ENCODE results near the gene KCNIP1.
"Not testable (repeated sequence)": the region's sequence is repeated elsewhere in the genome, so short reads cannot be mapped to it uniquely, and the experiment has no call there.

The KCNIP1 gene

DNA sequence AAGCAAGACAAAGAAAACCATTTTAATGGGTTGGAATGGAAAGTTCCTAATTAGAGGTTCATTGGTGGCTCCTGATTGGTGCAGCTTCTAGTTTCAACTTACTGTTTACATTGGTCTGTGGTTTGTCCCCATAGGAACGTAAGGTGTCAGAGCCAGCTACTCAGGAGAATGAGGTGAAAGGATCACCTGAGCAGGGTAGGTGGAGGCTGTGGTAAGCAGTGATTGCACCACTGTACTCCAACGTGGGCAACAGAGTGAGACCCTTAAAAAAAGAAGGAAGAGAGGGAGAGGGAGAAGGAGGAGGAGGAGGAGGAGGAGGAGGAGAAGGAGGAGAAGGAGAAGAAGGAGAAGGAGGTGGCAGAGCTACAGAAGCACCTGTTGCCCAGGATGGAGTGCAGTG, 30.4 kb downstream of the KCNIP1 start:
- in situ Hi-C loops (cut with HindIII; ENCODE audit: low sequenced_read_pairs): no loop called here

DNA sequence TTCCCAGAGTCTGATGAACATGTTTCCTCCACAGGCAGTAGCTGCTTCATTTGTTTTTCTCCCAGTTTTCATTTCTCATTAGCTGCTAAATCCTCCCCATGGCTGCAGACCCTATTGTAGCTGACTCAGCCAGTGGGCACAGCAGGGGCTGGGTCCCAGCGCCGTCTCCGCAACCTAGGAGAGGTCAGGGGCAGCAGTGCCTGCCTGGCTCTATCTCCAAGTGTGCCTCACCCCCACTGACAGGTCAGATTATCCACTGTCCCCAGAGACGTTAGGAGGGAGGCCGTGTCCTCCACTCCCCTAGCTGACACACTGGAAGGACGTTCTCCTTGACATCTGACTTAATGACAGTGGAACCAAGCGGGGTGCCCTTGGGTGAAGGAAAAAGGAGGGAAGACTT, 31.1 kb downstream of the KCNIP1 start:
- in situ Hi-C loops (cut with HindIII; ENCODE audit: low sequenced_read_pairs): no loop called here

DNA sequence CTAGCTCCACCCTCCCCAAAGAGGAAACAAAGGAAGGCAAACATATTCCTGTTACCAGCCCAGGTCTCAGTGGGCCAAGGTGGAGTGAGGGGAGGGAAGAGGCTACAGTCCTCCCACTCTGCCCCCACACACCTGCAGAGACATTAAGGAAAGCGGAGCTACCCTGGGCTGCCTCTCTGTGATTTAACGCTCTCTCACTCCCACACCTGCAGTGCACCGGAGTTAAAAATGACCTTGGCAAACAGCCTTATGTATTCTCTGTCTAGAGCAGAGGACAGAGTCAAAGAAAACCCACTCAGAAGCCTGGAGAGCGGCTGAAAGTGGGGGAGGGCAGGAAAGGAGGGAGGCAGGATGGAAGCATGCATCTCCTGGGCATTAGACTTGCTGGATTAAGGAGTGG, 32.7 kb downstream of the KCNIP1 start:
- in situ Hi-C loops (cut with HindIII; ENCODE audit: low sequenced_read_pairs): no loop called here

DNA sequence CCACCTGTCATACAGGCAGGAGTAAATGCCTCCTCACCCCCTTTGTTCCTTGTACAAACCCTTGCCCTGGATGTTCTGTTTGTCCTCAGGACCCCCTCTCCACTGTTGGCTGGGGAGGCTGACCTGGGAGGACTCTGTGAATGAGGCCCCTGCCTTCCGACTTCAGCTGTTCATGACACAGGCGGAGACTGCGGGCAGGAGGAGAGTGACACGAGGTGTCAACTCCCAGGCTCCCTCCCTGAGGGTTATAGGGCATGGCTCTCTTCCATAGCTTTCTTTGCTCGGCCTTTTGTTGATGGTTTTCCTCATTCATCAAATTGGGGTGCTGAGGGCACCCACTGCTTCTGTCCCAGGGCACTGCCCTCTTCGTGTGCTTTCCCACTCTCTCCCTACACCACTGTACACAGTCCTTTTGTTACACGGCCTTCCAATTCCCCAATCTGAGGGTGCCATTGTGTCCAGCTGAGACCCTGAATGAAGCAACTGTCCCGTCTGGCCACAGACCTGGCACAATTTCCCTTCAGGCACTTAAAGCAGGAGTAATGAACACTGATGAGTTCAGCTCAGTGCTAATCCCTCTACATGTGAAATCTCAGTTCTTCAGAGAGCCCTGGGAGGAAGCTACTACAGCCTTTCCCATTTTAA, 33.8 kb downstream of the KCNIP1 start:
- in situ Hi-C loops (cut with HindIII; ENCODE audit: low sequenced_read_pairs): no loop called here

DNA sequence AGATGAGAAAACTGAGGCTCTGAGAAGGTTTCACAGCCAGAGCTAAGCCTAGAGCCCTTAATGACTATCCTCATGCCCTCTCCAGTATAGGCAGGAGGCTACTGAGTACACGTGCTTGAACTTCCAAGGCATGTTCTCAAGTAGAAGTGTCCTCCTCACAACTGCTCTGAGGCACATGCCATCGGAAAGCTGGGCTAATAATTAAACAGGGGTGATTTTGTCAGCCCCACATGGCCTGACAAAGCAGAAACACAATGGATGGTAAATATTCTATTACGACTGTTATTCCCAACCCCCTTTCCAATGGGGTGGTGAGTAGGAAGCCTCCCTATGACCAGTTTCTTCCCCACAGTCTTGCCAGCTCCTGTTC, 34.3 kb downstream of the KCNIP1 start:
- in situ Hi-C loops (cut with HindIII; ENCODE audit: low sequenced_read_pairs): no loop called here

DNA sequence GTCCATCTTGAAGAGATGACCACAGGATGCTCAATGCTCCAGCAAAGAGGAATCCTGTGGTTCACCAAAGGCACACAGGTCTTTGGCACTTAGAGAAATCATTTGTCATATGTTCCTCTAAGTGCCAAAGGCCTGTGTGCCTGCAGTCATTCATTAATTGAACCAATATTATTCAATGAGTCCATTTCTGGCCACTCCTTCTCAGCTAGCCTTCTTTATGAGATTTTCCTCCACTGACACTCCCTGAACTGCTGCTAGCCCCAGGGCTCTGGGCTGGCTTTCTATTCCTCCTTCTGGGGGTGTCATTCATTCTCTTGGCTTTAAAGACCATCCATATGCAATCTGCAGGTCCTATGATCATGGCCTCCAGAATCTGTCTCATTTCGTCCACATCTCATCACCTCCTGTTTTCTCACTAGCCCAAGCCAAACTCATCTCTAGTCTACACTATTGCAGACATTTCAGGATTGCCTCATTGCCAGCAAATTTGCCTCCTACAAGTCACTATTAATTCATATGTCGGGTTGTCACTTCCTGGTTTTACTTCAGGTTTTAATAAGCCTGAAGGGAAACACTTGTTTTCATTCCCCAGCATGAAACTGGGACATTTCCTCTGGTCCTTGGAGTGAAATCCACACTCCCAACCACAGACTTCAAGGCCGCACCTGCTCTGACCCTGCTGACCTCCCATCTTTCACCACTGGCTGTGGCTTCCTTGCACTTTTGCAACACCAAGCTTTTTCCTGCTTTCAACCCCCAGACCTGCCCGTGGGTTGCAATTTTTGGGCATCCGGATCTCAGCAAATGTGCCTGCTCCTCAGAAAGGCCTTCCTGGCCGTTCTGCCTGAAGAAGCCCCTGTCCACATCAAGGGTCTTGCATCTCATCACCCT, 35.1 kb downstream of the KCNIP1 start:
- in situ Hi-C loops (cut with HindIII; ENCODE audit: low sequenced_read_pairs): no loop called here

DNA sequence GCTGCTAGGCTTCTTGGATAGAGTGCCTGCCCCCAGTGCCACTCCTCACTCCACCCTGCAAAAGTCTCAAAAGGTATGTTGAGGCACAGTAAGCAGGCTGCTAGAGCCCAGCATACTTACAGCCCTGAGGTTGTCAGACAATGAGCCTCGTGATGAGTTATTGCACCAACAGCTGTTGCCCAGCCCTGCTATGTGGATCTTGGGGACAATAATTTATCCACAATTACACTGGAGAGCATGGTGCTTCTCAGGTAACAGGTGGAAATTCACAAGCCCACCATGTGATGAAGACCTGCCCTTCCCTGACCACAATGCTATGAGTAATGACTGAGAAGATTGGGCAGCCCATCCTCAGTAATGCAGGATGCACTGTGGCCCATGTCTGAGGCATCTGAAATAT, 36.5 kb downstream of the KCNIP1 start:
- in situ Hi-C loops (cut with HindIII; ENCODE audit: low sequenced_read_pairs): no loop called here

DNA sequence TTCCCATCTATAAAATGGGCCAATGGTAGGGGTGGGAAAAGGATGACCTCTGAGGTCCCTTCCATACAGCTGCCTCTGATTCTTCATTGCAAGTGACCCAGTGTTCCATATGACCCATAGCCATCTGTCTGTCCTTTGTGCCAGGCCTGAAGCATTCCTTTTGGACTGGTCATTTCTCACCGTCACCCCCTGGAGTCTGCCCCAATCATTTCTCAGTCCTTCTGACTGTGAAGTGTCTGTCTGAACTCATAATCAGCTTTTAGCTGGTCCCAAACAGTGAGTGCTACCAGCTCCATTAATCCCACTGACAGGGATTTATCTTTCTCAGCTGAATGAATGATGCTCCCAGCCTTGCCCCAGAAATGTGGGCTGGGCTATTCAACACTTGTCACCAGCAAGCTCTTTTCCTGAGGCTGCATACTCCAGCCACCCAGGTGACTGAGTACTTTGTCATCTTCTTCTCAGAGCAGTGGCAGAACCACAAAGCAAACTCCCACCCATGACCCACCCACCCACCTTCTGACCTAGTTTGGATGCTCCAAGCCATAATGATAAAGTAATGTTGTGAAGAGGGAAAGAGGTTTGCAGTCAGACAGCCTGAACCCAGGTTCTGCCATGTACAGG, 37.4 kb downstream of the KCNIP1 start:
- in situ Hi-C loops (cut with HindIII; ENCODE audit: low sequenced_read_pairs): no loop called here

DNA sequence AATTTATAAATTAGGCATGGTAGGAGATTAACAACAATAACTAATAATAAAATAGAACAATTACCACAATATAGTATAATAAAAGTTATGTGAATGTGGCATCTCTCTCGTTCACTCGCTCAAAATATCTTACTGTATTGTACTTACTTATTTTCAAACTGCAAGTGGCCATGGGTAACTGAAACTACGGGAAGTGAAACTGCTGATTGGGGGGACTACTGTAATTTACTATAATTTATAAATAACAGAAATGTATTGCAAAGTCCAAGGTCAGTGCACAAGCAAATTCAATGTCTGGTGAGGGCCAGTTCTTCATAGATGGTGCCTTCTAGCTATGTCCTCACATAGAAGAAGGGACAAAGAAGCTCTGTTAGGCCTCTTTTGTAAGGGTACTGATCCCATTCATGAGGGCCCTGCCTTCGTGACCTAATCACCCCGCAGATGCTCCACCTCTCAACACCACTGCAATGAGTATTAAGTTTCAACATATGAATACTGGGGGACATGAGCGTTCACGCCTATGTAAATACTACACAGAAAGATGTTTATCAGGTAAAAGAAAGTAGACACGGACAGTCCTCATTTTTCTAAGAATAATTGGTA, 39.0 kb downstream of the KCNIP1 start:
- in situ Hi-C loops (cut with HindIII; ENCODE audit: low sequenced_read_pairs): no loop called here

DNA sequence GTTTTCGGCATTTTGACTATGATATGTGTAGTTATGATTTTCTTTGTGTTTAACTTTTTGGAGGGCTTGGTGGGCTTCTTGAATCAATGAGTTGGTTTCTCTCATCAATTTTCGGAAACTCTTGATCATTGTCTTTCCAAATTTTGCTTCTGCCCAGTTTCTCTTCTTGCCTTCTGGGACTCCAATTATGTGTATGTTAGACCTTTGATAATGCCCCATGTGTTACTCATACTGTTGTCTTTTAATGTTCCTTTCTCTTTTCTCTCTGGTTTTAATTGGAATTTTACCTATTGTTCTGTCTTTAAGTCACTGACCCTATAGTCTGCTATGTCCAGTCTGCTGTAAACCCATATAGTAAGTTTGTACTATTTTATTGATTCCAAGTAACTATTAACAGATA, 41.5 kb downstream of the KCNIP1 start:
- in situ Hi-C loops (cut with HindIII; ENCODE audit: low sequenced_read_pairs): no loop called here

DNA sequence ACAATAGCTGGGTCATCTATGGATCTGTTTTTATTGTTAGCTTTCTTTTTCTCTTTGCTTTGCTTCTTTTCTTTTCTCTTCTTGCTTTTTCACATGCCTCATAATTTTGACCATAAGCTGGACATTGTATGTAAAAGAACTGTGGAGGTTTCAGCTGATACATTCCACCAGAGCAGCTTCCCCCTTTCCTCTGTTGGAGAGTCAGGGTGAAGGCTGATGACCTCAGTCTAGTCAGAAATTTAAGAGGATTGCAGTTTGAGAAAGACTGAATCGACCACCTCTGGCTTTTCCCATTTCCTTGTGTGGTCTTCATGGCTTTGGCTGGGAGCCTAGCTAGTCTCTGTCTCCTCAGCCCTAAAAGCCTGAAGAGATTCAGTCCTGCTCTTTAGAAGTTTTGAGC, 42.0 kb downstream of the KCNIP1 start:
- in situ Hi-C loops (cut with HindIII; ENCODE audit: low sequenced_read_pairs): no loop called here

DNA sequence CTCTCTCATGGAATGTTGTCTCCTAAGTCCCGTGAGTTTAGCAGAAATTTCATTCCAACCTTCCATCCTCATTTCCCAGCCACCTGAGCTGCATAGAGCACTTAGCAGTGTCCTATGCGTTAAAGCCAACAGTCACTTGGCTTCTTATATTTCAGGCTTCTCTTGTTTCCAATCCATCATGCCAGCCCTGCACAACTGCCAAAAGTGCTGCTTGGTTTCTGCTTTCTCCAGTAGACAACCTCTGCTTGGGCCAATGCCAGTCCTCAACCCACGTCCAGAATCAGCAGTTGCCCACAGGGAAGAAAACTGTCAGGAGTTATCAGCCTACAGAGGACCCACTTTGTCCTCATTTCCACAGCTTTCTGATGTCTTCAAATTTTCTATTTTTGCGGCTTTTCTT, 42.5 kb downstream of the KCNIP1 start:
- in situ Hi-C loops (cut with HindIII; ENCODE audit: low sequenced_read_pairs): no loop called here

DNA sequence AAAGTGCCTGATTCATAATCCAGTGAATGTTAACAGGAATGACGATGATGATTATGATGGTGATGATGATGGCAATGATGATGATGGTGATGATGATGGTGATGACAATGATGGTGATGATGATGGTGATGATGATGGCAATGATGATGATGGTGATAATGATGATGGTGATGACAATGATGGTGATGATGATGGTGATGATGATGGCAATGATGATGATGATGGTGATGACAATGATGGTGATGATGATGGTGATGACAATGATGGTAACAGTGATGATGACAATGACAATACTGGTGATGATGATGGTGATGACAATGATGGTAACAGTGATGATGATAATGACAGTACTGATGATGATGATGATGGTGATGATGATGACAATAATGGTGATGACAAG, 46.6 kb downstream of the KCNIP1 start:
- in situ Hi-C loops (cut with HindIII; ENCODE audit: low sequenced_read_pairs): not testable (repeated sequence)

DNA sequence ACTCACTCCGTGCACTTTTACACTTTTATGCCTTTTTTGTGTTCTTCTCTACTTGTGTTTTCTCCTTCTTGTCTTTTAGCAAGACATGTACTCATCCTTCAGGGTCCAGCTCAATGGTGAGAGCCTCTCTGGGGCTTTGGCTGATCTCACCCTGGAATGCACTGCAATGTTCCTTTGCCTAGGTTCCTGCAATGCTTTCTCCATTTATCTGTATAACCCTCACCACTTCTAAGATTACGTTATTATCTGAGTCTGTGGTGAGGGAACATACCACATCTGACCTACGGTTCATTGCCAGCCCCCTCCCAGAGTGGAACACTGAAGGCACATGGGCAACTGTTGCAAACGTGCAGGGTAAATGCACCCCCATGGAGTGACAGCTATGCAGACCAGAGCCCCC, 47.3 kb downstream of the KCNIP1 start:
- in situ Hi-C loops (cut with HindIII; ENCODE audit: low sequenced_read_pairs): no loop called here

DNA sequence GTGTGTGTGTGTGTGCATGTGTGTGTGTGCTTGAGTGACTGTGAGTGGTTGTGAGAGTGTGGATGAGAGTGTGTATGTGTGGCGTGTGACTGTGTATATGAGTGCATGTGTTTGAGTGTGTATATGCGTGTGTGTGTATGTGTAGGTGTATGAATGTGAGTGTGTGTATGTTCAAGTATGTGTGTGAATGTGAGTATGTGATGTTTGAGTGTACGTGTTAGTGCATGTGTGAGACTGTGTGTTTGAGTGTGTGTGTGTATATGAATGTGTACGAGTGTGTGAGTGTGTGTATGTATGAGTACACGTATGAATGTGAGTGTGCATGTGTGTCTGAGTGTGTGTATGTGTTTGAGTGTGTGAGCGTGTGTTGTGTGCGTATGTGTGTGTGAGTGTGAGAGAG, 47.8 kb downstream of the KCNIP1 start:
- in situ Hi-C loops (cut with HindIII; ENCODE audit: low sequenced_read_pairs): no loop called here

DNA sequence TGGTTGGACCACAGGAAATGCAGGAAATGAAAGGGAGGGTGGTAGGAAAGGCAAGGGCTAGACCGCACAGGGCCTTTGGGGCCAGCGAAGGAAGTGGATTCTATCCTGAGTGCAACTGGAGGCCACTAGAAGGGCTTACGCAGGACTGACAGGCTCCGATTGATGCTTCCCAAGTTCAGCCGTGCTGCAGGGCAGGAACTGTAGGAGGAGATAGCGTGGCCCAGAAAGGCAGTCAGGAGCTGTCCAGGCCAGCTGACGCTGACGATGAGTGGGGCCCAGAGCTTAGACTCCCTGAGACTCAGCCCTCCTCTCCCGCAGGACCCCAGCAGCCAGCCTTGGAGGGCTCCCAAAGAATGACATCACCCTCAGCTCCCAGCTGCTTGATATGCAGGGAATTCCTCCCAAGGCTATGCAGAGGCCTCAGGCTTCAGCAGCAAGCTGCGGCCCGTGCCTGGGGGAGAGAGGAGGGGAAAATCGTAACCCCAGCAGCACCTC, 48.8 kb downstream of the KCNIP1 start:
- in situ Hi-C loops (cut with HindIII; ENCODE audit: low sequenced_read_pairs): no loop called here

DNA sequence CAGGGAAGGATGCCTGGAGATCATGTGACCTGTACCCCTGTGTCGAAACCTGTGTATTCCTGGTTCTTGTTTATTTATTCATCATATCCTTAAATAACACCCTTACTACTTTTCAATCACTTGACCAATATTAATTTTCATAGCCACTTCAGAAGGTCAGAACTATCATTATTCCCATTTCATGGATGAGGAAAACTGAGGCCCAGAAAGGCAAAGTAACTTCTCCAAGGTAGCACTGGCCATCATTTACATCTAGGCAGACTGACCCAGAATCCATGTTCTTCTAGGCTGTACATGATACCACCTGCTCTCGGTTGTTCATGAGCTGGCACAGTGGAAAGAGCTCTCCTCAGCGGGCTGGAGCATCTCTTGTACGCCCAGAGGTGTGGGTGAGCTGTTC, 49.4 kb downstream of the KCNIP1 start:
- in situ Hi-C loops (cut with HindIII; ENCODE audit: low sequenced_read_pairs): no loop called here

DNA sequence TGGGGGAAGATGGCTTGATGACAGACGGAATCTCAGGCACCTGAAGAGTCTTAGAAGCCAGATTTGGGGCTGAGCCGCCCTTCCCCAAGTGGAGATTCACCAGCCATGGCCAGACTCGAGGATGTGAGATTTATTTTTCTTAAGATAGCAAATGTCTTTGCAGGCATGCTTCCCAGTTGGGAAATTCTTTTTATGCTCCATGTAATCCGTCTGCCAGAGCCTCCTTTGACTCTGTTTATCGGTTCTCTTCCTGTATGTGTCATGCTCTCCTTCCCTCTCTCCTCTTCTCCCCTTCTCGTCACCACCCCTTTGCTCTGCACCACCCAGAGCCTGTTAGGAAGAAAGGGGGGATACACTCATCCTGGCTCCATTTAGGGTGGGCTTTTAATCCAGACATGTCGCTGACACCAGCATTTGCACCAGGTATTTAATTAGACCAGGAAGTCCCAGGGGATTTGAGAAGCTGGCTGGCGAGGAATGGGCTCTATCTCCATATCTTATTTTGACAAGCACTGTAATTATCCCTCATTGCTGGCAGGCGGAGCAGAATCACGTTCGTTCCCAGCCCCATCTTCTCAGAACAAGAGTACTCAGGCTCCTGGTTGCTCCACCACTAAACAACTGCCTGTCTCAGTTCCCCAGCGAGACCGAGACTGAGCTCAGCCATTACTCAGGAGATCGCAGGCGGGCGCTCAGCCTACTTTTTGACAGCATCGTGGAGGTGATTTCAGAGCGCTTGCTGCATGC, 50.9 kb downstream of the KCNIP1 start:
- in situ Hi-C loops (cut with HindIII; ENCODE audit: low sequenced_read_pairs): no loop called here

DNA sequence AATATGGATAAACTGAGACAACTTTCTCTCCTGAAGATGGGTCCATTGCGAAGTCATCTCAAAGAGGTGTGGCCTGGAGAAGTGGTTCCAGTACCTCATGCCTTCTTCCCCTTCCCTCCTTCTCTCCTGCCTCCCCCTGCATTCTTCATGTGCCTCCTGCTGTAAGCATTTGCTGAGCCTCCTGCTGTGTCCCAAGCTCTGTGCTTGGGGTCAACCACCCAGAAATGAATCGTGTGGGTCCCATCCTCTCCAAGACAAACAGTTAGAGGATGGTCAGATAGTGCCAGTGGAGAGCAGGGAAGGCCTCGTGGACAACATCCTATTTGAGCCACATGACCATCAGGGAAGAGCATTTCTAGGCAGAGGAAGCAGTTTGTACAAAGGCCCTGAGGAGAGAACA, 53.5 kb downstream of the KCNIP1 start:
- in situ Hi-C loops (cut with HindIII; ENCODE audit: low sequenced_read_pairs): no loop called here

DNA sequence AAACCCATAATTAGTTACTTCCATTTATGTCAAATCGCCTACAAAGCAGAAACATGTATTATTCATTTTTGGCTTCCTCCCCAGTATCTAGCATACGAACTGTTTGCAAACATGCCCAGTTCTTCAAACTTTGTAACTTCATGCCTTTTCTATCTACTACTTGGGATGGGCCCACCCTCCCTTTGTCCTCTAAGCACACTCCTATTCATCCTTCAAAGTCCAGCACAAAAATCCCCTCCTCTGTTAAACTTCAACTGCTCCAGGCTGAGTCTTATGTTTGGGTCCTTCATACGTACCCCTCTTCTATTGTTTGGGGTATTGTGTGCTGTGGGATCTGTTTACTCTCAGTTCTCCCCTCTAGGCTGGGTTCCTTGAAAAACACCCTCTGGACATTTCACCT, 55.5 kb downstream of the KCNIP1 start:
- in situ Hi-C loops (cut with HindIII; ENCODE audit: low sequenced_read_pairs): no loop called here

DNA sequence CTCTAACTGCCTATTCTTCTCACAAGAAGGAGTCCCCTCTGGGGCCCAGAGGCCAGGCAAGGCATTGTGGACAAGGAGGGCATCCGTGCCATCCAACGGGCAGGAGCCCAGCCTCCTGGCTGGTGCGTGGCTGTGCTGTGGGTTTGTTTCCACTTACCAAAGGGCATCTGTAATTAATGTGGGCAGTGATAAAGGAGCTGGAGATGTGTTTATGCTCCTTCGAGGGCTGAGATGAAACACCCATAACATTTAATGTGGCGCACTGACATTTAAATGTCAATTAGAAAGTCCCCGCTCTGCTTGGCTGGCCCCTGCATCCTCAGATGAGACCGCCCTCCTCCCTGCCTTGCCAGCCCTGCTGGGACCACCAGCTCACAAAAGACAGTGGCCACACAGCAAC, 57.1 kb downstream of the KCNIP1 start:
- in situ Hi-C loops (cut with HindIII; ENCODE audit: low sequenced_read_pairs): no loop called here

All from DLD1 (cell line).